Measurements from ENCODE around the gene MIF. TPM values are rescaled to one million over a fixed set of nuclear protein-coding genes. Genes with fewer than 3 reads are reported as not detected.
"Not testable (repeated sequence)": the region's sequence is repeated elsewhere in the genome, so short reads cannot be mapped to it uniquely, and the experiment has no call there.

Gene MIF
- total RNA-seq, 1 experiment from 2014 or later: 1,081 TPM

DNA sequence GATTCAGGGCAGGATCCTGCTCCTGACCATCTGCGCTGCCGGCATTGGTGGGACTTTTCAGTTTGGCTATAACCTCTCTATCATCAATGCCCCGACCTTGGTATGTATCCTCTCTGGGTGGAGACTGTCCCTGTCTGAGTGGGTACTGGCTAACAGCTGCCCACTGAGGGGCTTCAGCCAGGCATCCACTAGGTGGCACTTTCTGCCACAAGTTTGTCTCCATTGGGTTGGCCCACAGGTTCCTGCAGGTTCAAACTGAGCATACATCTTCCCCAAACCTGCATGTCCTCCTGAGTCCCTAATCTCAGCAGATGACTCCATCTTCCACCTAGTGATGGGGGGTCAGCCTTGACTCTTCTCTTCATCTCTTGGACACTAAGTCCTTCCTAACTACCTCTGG is 32.1 kb upstream of the MIF start:
- Histone ChIP-seq H3K27me3 (ENCODE audit: low read length) (no peaks in the 10 kb centered on the region), H3K9me2 (replicated peaks; ENCODE audit: insufficient read depth, low read length) (no peaks in the 10 kb centered on the region), H2AFZ (ENCODE audit: low read length) (no peak overlapping the region), H3K36me3 (ENCODE audit: insufficient read depth, low read length) (no peaks in the 10 kb centered on the region), H3K4me2 (ENCODE audit: low read depth, low read length, poor library complexity, severe bottlenecking) (no peak overlapping the region), H3K27ac (ENCODE audit: low read length) (no peak overlapping the region), H3K4me3 (ENCODE audit: low read length) (no peak overlapping the region), H3K9ac (ENCODE audit: low read length) (no peak overlapping the region), H3K9me3 (ENCODE audit: low read length) (no peaks in the 10 kb centered on the region), H3K4me1 (ENCODE audit: low read length) (peaks cover 11% of the 10 kb centered on the region), H4K20me1 (ENCODE audit: insufficient read depth, low read depth, low read length) (no peaks in the 10 kb centered on the region), H3K79me2 (ENCODE audit: low read length) (peaks cover 12% of the 10 kb centered on the region)
- DNase-seq: peak; percentile 86

DNA sequence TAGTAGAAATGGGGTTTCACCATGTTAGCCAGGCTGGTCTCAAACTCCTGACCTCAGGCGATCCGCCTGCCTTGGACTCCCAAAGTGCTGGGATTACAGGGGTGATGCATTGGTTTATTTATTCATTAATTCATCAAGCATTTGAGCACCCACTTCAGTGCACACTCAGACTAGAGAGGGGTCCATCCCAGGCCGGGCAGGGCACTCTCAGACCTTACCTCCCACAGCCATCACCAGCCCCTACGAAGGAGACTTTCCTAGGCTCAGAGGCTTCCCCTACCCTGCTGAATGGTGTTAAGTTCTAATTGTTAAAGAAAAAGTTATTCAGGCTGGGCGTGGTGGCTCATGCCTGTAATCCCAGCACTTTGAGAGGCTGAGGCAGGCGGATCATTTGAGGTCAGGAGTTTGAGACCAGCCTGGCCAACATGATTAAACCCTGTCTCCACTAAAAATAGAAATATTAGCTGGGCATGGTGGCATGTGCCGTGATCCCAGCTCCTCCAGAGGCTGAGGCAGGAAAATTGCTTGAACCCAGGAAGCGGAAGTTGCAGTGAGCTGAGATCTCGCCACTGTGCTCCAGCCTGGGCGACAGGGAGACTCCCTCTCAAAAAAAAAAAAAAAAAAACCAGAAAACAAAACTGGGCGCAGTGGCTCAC is 29.6 kb upstream of the MIF start:
- H3K79me2 ChIP-seq (ENCODE audit: low read length); H3K9me3 ChIP-seq (ENCODE audit: low read length); H3K4me3 ChIP-seq (ENCODE audit: low read length); H3K27me3 ChIP-seq (ENCODE audit: low read length); DNase-seq; H4K20me1 ChIP-seq (ENCODE audit: insufficient read depth, low read depth, low read length); H3K4me1 ChIP-seq (ENCODE audit: low read length); H3K4me2 ChIP-seq (ENCODE audit: low read depth, low read length, poor library complexity, severe bottlenecking); H3K9ac ChIP-seq (ENCODE audit: low read length); H3K27ac ChIP-seq (ENCODE audit: low read length); H3K9me2 ChIP-seq (replicated peaks; ENCODE audit: insufficient read depth, low read length); H3K36me3 ChIP-seq (ENCODE audit: insufficient read depth, low read length); H2AFZ ChIP-seq (ENCODE audit: low read length): not testable (repeated sequence)

DNA sequence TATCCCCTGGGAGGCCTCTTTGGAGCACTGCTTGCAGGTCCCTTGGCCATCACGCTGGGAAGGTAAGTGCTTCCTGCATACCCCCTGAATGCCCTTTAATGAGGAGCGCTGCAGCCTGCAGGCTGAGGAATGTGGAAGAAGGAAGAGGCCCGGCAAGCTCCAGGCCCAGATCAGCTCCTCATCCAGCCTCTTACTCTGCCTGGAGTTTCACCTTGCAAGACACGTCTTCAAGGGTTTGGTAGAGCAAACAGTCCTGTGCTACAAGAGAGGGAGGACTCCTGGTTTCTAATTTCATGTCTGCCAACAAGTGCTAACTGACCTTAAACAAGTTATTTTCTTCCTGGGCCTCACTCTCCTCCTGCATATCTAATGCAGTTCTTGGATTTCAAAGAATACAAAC is 25.6 kb upstream of the MIF start:
- Histone ChIP-seq H3K27ac (ENCODE audit: low read length) (no peak overlapping the region), H3K79me2 (ENCODE audit: low read length) (no peaks in the 10 kb centered on the region), H3K27me3 (ENCODE audit: low read length) (no peaks in the 10 kb centered on the region), H4K20me1 (ENCODE audit: insufficient read depth, low read depth, low read length) (no peaks in the 10 kb centered on the region), H3K4me3 (ENCODE audit: low read length) (no peak overlapping the region), H3K9me3 (ENCODE audit: low read length) (no peaks in the 10 kb centered on the region), H3K4me1 (ENCODE audit: low read length) (no peaks in the 10 kb centered on the region), H2AFZ (ENCODE audit: low read length) (no peak overlapping the region), H3K36me3 (ENCODE audit: insufficient read depth, low read length) (peaks cover 13% of the 10 kb centered on the region), H3K4me2 (ENCODE audit: low read depth, low read length, poor library complexity, severe bottlenecking) (no peak overlapping the region), H3K9me2 (replicated peaks; ENCODE audit: insufficient read depth, low read length) (no peaks in the 10 kb centered on the region), H3K9ac (ENCODE audit: low read length) (no peak overlapping the region)
- DNase-seq: no peak

DNA sequence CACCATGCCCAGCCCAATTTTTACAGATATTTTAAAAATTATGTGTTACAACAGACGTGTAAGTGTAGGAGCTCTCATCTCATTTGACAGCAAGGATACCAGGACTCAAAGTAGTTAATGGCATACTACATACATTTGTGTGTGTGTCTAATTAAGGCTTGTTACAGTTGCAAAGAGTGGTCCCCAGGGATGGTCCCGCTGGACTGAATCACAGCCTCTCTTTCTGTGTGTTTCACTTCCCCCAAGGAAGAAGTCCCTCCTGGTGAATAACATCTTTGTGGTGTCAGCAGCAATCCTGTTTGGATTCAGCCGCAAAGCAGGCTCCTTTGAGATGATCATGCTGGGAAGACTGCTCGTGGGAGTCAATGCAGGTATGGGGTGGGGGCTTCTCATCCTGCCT is 19.3 kb upstream of the MIF start:
- no peaks in the 10 kb centered on the region for H3K9me2 ChIP-seq (replicated peaks; ENCODE audit: insufficient read depth, low read length)
- no peaks in the 10 kb centered on the region for H3K9me3 ChIP-seq (ENCODE audit: low read length)
- no peak overlapping the region for H3K4me3 ChIP-seq (ENCODE audit: low read length)
- peaks cover 7% of the 10 kb centered on the region; the same call in 1 of the 2 replicates for H3K36me3 ChIP-seq (ENCODE audit: insufficient read depth, low read length)
- no peaks in the 10 kb centered on the region for H4K20me1 ChIP-seq (ENCODE audit: insufficient read depth, low read depth, low read length)
- no peaks in the 10 kb centered on the region for H3K79me2 ChIP-seq (ENCODE audit: low read length)
- no peak overlapping the region for H2AFZ ChIP-seq (ENCODE audit: low read length)
- H3K27ac ChIP-seq (ENCODE audit: low read length): no peak overlapping the region
- H3K4me1 ChIP-seq (ENCODE audit: low read length): peaks cover 13% of the 10 kb centered on the region
- no peak overlapping the region for H3K9ac ChIP-seq (ENCODE audit: low read length)
- DNase-seq: peak; percentile 60
- no peaks in the 10 kb centered on the region for H3K27me3 ChIP-seq (ENCODE audit: low read length)
- no peak overlapping the region for H3K4me2 ChIP-seq (ENCODE audit: low read depth, low read length, poor library complexity, severe bottlenecking)

DNA sequence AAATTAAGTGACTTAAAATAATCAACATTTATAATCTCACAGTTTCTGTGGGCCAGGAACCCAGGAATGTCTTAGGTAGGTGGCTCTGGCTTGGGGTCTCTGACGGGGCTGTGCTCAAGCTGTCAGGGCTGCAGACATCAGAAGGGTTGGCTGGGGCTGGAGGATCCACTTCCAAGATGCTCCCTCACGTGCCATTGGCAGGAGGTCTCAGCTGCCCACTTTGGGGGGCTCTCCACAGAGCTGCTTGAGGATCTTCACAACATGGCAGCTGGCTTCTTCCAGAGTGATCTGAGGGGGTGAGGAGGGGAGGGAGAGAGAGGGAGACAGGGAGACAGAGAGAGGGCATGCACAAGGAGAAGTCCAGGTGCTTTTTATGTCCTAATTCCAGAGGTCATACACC is 18.4 kb upstream of the MIF start:
- no peak overlapping the region for H3K4me3 ChIP-seq (ENCODE audit: low read length)
- H3K36me3 ChIP-seq (ENCODE audit: insufficient read depth, low read length): peaks cover 7% of the 10 kb centered on the region; the same call in 1 of the 2 replicates
- no peaks in the 10 kb centered on the region for H4K20me1 ChIP-seq (ENCODE audit: insufficient read depth, low read depth, low read length)
- no peaks in the 10 kb centered on the region for H3K27me3 ChIP-seq (ENCODE audit: low read length)
- peaks cover 13% of the 10 kb centered on the region for H3K4me1 ChIP-seq (ENCODE audit: low read length)
- H3K9me2 ChIP-seq (replicated peaks; ENCODE audit: insufficient read depth, low read length): no peaks in the 10 kb centered on the region
- no peak overlapping the region for H2AFZ ChIP-seq (ENCODE audit: low read length)
- no peak for DNase-seq
- H3K27ac ChIP-seq (ENCODE audit: low read length): no peak overlapping the region
- H3K4me2 ChIP-seq (ENCODE audit: low read depth, low read length, poor library complexity, severe bottlenecking): no peak overlapping the region
- H3K9me3 ChIP-seq (ENCODE audit: low read length): no peaks in the 10 kb centered on the region
- no peak overlapping the region for H3K9ac ChIP-seq (ENCODE audit: low read length)
- H3K79me2 ChIP-seq (ENCODE audit: low read length): no peaks in the 10 kb centered on the region

DNA sequence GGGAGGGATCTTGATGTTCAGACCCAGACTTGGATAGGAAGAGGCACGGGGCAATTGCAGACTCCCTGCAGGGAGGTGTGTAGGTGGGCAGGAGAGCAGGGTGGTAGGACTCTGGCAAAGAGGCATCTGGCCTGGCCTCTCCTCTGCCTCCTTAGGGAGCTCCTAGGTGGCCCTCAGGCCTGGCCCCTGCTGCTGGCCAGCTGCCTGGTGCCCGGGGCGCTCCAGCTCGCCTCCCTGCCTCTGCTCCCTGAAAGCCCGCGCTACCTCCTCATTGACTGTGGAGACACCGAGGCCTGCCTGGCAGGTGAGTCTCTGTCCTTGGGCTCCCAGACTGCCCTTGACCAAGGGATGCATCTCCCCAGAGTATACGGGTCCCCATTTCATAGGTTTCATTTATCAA is 16.6 kb upstream of the MIF start:
- Histone ChIP-seq H4K20me1 (ENCODE audit: insufficient read depth, low read depth, low read length) (no peaks in the 10 kb centered on the region), H3K9me2 (replicated peaks; ENCODE audit: insufficient read depth, low read length) (no peaks in the 10 kb centered on the region), H3K36me3 (ENCODE audit: insufficient read depth, low read length) (peaks cover 5% of the 10 kb centered on the region; the same call in 1 of the 2 replicates), H3K9ac (ENCODE audit: low read length) (no peak overlapping the region), H3K27me3 (ENCODE audit: low read length) (no peaks in the 10 kb centered on the region), H3K4me1 (ENCODE audit: low read length) (peaks cover 13% of the 10 kb centered on the region), H3K9me3 (ENCODE audit: low read length) (no peaks in the 10 kb centered on the region), H3K4me3 (ENCODE audit: low read length) (no peak overlapping the region), H3K4me2 (ENCODE audit: low read depth, low read length, poor library complexity, severe bottlenecking) (no peak overlapping the region), H3K27ac (ENCODE audit: low read length) (no peak overlapping the region), H2AFZ (ENCODE audit: low read length) (no peak overlapping the region), H3K79me2 (ENCODE audit: low read length) (no peaks in the 10 kb centered on the region)
- no peak for DNase-seq

DNA sequence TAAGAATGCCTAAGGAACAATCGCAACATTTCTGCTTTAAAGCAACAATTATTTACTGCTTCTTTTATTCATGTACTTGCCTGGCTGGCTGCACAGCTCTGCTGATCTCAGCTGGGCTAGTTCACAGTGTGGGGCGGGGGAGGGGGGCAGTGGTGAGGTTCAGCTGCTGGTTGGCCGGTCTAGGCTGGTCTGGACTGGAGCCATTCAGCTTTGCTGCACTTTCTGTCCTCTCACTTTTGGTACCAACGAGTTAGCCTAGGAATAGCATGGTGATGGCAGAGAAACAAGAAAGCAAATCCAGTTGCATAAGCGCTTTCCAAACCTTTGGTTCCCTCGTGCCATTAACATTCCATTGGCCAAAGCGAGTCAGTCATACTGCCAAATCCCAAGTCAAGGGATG is 16.0 kb upstream of the MIF start:
- H3K79me2 ChIP-seq (ENCODE audit: low read length): no peaks in the 10 kb centered on the region
- no peak overlapping the region for H3K27ac ChIP-seq (ENCODE audit: low read length)
- H3K36me3 ChIP-seq (ENCODE audit: insufficient read depth, low read length): peaks cover 3% of the 10 kb centered on the region; the same call in 1 of the 2 replicates
- H3K9me2 ChIP-seq (replicated peaks; ENCODE audit: insufficient read depth, low read length): no peaks in the 10 kb centered on the region
- H3K9ac ChIP-seq (ENCODE audit: low read length): no peak overlapping the region
- peaks cover 13% of the 10 kb centered on the region for H3K4me1 ChIP-seq (ENCODE audit: low read length)
- H2AFZ ChIP-seq (ENCODE audit: low read length): no peak overlapping the region
- DNase-seq: no peak
- no peaks in the 10 kb centered on the region for H3K27me3 ChIP-seq (ENCODE audit: low read length)
- no peak overlapping the region for H3K4me3 ChIP-seq (ENCODE audit: low read length)
- H3K4me2 ChIP-seq (ENCODE audit: low read depth, low read length, poor library complexity, severe bottlenecking): no peak overlapping the region
- no peaks in the 10 kb centered on the region for H3K9me3 ChIP-seq (ENCODE audit: low read length)
- no peaks in the 10 kb centered on the region for H4K20me1 ChIP-seq (ENCODE audit: insufficient read depth, low read depth, low read length)

DNA sequence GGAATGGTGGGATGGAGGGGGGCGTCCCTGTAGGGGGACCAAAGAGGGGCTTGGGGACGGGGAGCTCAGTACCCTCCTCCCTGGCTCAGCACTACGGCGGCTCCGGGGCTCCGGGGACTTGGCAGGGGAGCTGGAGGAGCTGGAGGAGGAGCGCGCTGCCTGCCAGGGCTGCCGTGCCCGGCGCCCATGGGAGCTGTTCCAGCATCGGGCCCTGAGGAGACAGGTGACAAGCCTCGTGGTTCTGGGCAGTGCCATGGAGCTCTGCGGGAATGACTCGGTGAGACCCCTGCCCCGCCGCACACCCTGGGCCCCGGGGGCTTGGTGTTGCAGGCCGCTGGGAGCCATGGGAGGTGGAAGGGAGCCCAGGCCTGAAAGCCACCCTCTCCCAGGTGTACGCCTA is 11.8 kb upstream of the MIF start:
- H3K9me3 ChIP-seq (ENCODE audit: low read length): no peaks in the 10 kb centered on the region
- H3K36me3 ChIP-seq (ENCODE audit: insufficient read depth, low read length): no peaks in the 10 kb centered on the region
- no peak overlapping the region for H3K9ac ChIP-seq (ENCODE audit: low read length)
- H3K9me2 ChIP-seq (replicated peaks; ENCODE audit: insufficient read depth, low read length): no peaks in the 10 kb centered on the region
- no peak overlapping the region for H3K27ac ChIP-seq (ENCODE audit: low read length)
- H3K4me1 ChIP-seq (ENCODE audit: low read length): no peaks in the 10 kb centered on the region
- H3K27me3 ChIP-seq (ENCODE audit: low read length): no peaks in the 10 kb centered on the region
- H3K4me2 ChIP-seq (ENCODE audit: low read depth, low read length, poor library complexity, severe bottlenecking): no peak overlapping the region
- H2AFZ ChIP-seq (ENCODE audit: low read length): no peak overlapping the region
- H4K20me1 ChIP-seq (ENCODE audit: insufficient read depth, low read depth, low read length): no peaks in the 10 kb centered on the region
- no peaks in the 10 kb centered on the region for H3K79me2 ChIP-seq (ENCODE audit: low read length)
- H3K4me3 ChIP-seq (ENCODE audit: low read length): no peak overlapping the region
- DNase-seq: no peak

Data from Karpas-422 (cell line).